Astrocyte (in vitro differentiated cells and primary cell): ENCODE results near the gene CD180. TPM values are rescaled to one million over a fixed set of nuclear protein-coding genes. Genes with fewer than 3 reads are reported as not detected.

ENCODE experiments used
- DNase-seq: peaks from one replicate; pipeline ENCODE4 v3.0.0-alpha.2; 2010; ENCODE audit warnings: low read depth
- FAIRE-seq: peaks from 2 replicates; lab custom pipeline; 2011; peaks lifted over from hg19 to GRCh38; lab: Jason Lieb, UNC
- H2AFZ ChIP-seq: 2 replicates; pipeline ENCODE4 v1.6.0; 2012; ENCODE audit warnings: low read depth, low read length, inconsistent platforms
- H3K27ac ChIP-seq: 2 replicates; pipeline ENCODE4 v1.5.1; 2011; ENCODE audit warnings: low read depth, low read length, inconsistent platforms
- H3K27me3 ChIP-seq: 2 replicates; pipeline ENCODE4 v1.6.0; 2011; ENCODE audit warnings: low read length, inconsistent platforms; ENCODE audit not compliant: insufficient read depth
- H3K36me3 ChIP-seq: 2 replicates; pipeline ENCODE4 v1.5.1; 2011; ENCODE audit warnings: low read length, inconsistent platforms; ENCODE audit not compliant: insufficient read depth
- H3K4me1 ChIP-seq: 2 replicates; pipeline ENCODE4 v1.5.1; 2011; ENCODE audit warnings: low read length, inconsistent platforms; ENCODE audit not compliant: insufficient read depth
- H3K4me2 ChIP-seq: 2 replicates; pipeline ENCODE4 v1.6.0; 2012; ENCODE audit warnings: low read length, inconsistent platforms
- H3K4me3 ChIP-seq: 2 replicates; pipeline ENCODE4 v1.5.1; 2011; ENCODE audit warnings: low read depth, mild to moderate bottlenecking, low read length, inconsistent platforms; ENCODE audit not compliant: insufficient read depth
- H3K79me2 ChIP-seq: 2 replicates; pipeline ENCODE4 v1.6.0; 2012; ENCODE audit warnings: mild to moderate bottlenecking, low read length, inconsistent platforms; ENCODE audit not compliant: insufficient read depth
- H3K9ac ChIP-seq: 2 replicates; pipeline ENCODE4 v1.6.0; 2012; ENCODE audit warnings: mild to moderate bottlenecking, low read length, inconsistent platforms
- H3K9me3 ChIP-seq: 2 replicates; pipeline ENCODE4 v1.5.1; 2012; ENCODE audit warnings: low read depth, mild to moderate bottlenecking, low read length, inconsistent platforms; ENCODE audit not compliant: insufficient read depth
- H4K20me1 ChIP-seq: 2 replicates; pipeline ENCODE4 v1.6.0; 2012; ENCODE audit warnings: low read length, inconsistent platforms; ENCODE audit not compliant: insufficient read depth
- H3K27ac Mint-ChIP-seq: one replicate; pipeline ENCODE4 v1.8.0; 2021; ENCODE audit warnings: mild to moderate bottlenecking, mixed read lengths; ENCODE audit not compliant: unreplicated experiment
- H3K27me3 Mint-ChIP-seq: one replicate; pipeline ENCODE4 v1.8.0; 2021; ENCODE audit warnings: low read depth, mixed read lengths; ENCODE audit not compliant: unreplicated experiment
- H3K36me3 Mint-ChIP-seq: one replicate; pipeline ENCODE4 v1.8.0; 2021; ENCODE audit warnings: low read depth, mixed read lengths; ENCODE audit not compliant: unreplicated experiment
- H3K4me1 Mint-ChIP-seq: one replicate; pipeline ENCODE4 v1.8.0; 2021; ENCODE audit warnings: low read depth, mixed read lengths; ENCODE audit not compliant: unreplicated experiment
- H3K4me3 Mint-ChIP-seq: one replicate; pipeline ENCODE4 v1.8.0; 2021; ENCODE audit warnings: mild to moderate bottlenecking, moderate library complexity, mixed read lengths; ENCODE audit not compliant: unreplicated experiment
- H3K9me3 Mint-ChIP-seq: one replicate; pipeline ENCODE4 v1.8.0; 2021; ENCODE audit warnings: mild to moderate bottlenecking, mixed read lengths; ENCODE audit not compliant: unreplicated experiment
- CTCF ChIP-seq: IDR thresholded peaks from 2 replicates; pipeline ENCODE4 v1.5.1; 2011; ENCODE audit warnings: low read depth, mild to moderate bottlenecking, inconsistent platforms, low read length, moderate library complexity; ENCODE audit not compliant: insufficient read depth
- EZH2 ChIP-seq: IDR thresholded peaks from 2 replicates; pipeline ENCODE4 v1.6.1; 2012; ENCODE audit warnings: mild to moderate bottlenecking, low read length, inconsistent platforms; ENCODE audit not compliant: insufficient read depth
- total RNA-seq: library from RNA; stranded (reverse); gene quantifications from 2 replicates; pipeline ENCODE4 v1.2.1, GENCODE V29; 2021

CD180 gene
- total RNA-seq, 1 donor from 2014 or later: not detected

GRCh38 chr5:67193439-67193807, 3.2 kb downstream of the CD180 start:
- Histone ChIP-seq H3K9me3 (no peaks in the 10 kb centered on the region), H3K79me2 (no peaks in the 10 kb centered on the region), H4K20me1 (no peaks in the 10 kb centered on the region), H3K27me3 (no peaks in the 10 kb centered on the region), H3K36me3 (no peaks in the 10 kb centered on the region), H3K4me2 (no peak overlapping the region), H3K4me3 (no peak overlapping the region), H3K4me1 (peaks cover 3% of the 10 kb centered on the region), H3K27ac (no peak overlapping the region), H2AFZ (no peak overlapping the region), H3K9ac (no peak overlapping the region)
- Mint-ChIP-seq H3K27ac (no peak overlapping the region), H3K36me3 (peaks cover 2% of the 10 kb centered on the region), H3K4me3 (no peak overlapping the region), H3K27me3 (peaks cover 3% of the 10 kb centered on the region), H3K9me3 (peaks cover 6% of the 10 kb centered on the region), H3K4me1 (peaks cover 2% of the 10 kb centered on the region)
- TF ChIP-seq EZH2 (no peak), CTCF (no peak)
- FAIRE-seq (no peak), DNase-seq (no peak)

- no peaks in the 10 kb centered on the region for H3K79me2 ChIP-seq
- peaks cover 3% of the 10 kb centered on the region for H3K27me3 Mint-ChIP-seq
- H3K27ac Mint-ChIP-seq: no peak overlapping the region
- H3K36me3 Mint-ChIP-seq: peaks cover 2% of the 10 kb centered on the region
- no peaks in the 10 kb centered on the region for H4K20me1 ChIP-seq
- H3K27me3 ChIP-seq: no peaks in the 10 kb centered on the region
- H3K4me1 Mint-ChIP-seq: peaks cover 2% of the 10 kb centered on the region
- H3K4me1 ChIP-seq: peaks cover 3% of the 10 kb centered on the region
- DNase-seq: peak; percentile 23
- H3K4me2 ChIP-seq: no peak overlapping the region
- no peaks in the 10 kb centered on the region for H3K36me3 ChIP-seq
- no peak overlapping the region for H3K4me3 Mint-ChIP-seq
- no peak for FAIRE-seq
- no peak overlapping the region for H3K4me3 ChIP-seq
- H3K9me3 ChIP-seq: no peaks in the 10 kb centered on the region
- TF ChIP-seq EZH2: no peak
- TF ChIP-seq CTCF: no peak
- H2AFZ ChIP-seq: no peak overlapping the region
- H3K27ac ChIP-seq: no peak overlapping the region
- no peak overlapping the region for H3K9ac ChIP-seq
- peaks cover 4% of the 10 kb centered on the region for H3K9me3 Mint-ChIP-seq
These were observed 3.7 kb downstream of the CD180 start for GRCh38 chr5:67192719-67193438.

GRCh38 chr5:67190861-67191260, 5.7 kb downstream of the CD180 start:
- Histone ChIP-seq H3K9ac (no peak overlapping the region), H3K9me3 (no peaks in the 10 kb centered on the region), H3K4me3 (no peak overlapping the region), H3K79me2 (no peaks in the 10 kb centered on the region), H3K4me1 (peaks cover 3% of the 10 kb centered on the region), H3K36me3 (no peaks in the 10 kb centered on the region), H3K27me3 (no peaks in the 10 kb centered on the region), H2AFZ (no peak overlapping the region), H4K20me1 (no peaks in the 10 kb centered on the region), H3K27ac (no peak overlapping the region), H3K4me2 (no peak overlapping the region)
- Mint-ChIP-seq H3K27me3 (peaks cover 3% of the 10 kb centered on the region), H3K4me3 (no peak overlapping the region), H3K4me1 (peaks cover 2% of the 10 kb centered on the region), H3K36me3 (peaks cover 2% of the 10 kb centered on the region), H3K9me3 (peaks cover 3% of the 10 kb centered on the region), H3K27ac (no peak overlapping the region)
- TF ChIP-seq CTCF: no peak
- TF ChIP-seq EZH2: no peak
- DNase-seq: no peak
- no peak for FAIRE-seq
